Endodermal cell (in vitro differentiated cells): ENCODE measurements around the gene GALNT9. TPM values are rescaled to one million over a fixed set of nuclear protein-coding genes. Genes with fewer than 3 reads are reported as not detected.

ENCODE experiments used
- DNase-seq: peaks from one replicate; pipeline ENCODE4 v3.0.0-alpha.2; 2017
- H3K27ac ChIP-seq: 2 replicates; pipeline ENCODE4 v1.5.1; 2013; ENCODE audit warnings: mild to moderate bottlenecking, low read depth, low read length, moderate library complexity
- H3K27me3 ChIP-seq: 2 replicates; pipeline ENCODE4 v1.6.1; 2013; ENCODE audit warnings: mild to moderate bottlenecking, low read length, moderate library complexity; ENCODE audit not compliant: insufficient read depth, control insufficient read depth, poor library complexity, severe bottlenecking
- H3K36me3 ChIP-seq: 2 replicates; pipeline ENCODE4 v1.7.0; 2013; ENCODE audit warnings: mild to moderate bottlenecking, low read length, moderate library complexity; ENCODE audit not compliant: control insufficient read depth, insufficient read depth
- H3K4me1 ChIP-seq: one replicate; pipeline ENCODE4 v1.7.0; 2013; ENCODE audit warnings: low read length; ENCODE audit not compliant: control insufficient read depth, insufficient read depth
- H3K4me3 ChIP-seq: 2 replicates; pipeline ENCODE4 v1.5.1; 2013; ENCODE audit warnings: mild to moderate bottlenecking, low read length, moderate library complexity
- H3K9ac ChIP-seq: 2 replicates; pipeline ENCODE4 v1.6.1; 2013; ENCODE audit warnings: mild to moderate bottlenecking, low read length, moderate library complexity; ENCODE audit not compliant: poor library complexity, severe bottlenecking; ENCODE audit errors: extremely low read depth
- H3K9me3 ChIP-seq: 2 replicates; pipeline ENCODE4 v1.6.1; 2013; ENCODE audit warnings: mild to moderate bottlenecking, low read length, moderate library complexity; ENCODE audit not compliant: control insufficient read depth
- H3K27ac Mint-ChIP-seq: 2 replicates; pipeline ENCODE4 v1.8.0; 2020; ENCODE audit warnings: mixed read lengths
- H3K27me3 Mint-ChIP-seq: 2 replicates; pipeline ENCODE4 v1.8.0; 2021; ENCODE audit warnings: mild to moderate bottlenecking, mixed read lengths; ENCODE audit not compliant: insufficient read depth
- H3K36me3 Mint-ChIP-seq: 2 replicates; pipeline ENCODE4 v1.8.0; 2020; ENCODE audit warnings: low read depth, mixed read lengths
- H3K4me1 Mint-ChIP-seq: 2 replicates; pipeline ENCODE4 v1.8.0; 2020; ENCODE audit warnings: mixed read lengths
- H3K4me3 Mint-ChIP-seq: 2 replicates; pipeline ENCODE4 v1.8.0; 2020; ENCODE audit warnings: mild to moderate bottlenecking, moderate library complexity, mixed read lengths
- H3K9me3 Mint-ChIP-seq: 2 replicates; pipeline ENCODE4 v1.8.0; 2020; ENCODE audit warnings: mild to moderate bottlenecking, mixed read lengths
- CTCF ChIP-seq: fragments of 200-600 bp; sonication (generic); conservative IDR thresholded peaks from 2 replicates; pipeline ENCODE4 v1.5.0; 2021; ENCODE audit warnings: antibody characterized with exemption, mild to moderate bottlenecking
- WGBS, 2 experiments: methylation state at CpG; one replicate each; pipeline versions ENCODE4 v1.1.5 to v1.1.7; 2013; ENCODE audit warnings: missing lambda C conversion rate in 2 of 2, mixed read lengths in 1 of 2; ENCODE audit not compliant: insufficient coverage in 1 of 2, insufficient read length in 1 of 2; 5-methylcytosine and 5-hydroxymethylcytosine counted together
- total RNA-seq, 2 donors: library from RNA; stranded (reverse); fragmentation: NEBNext Ultra II Directional in 1 of 2; extraction: Animal tissue kit (Norgen Biotek cat#: 25700) in 1 of 2; gene quantifications; 2 replicates in 1 of 2; 3 replicates in 1 of 2; pipeline ENCODE4 v1.2.1, GENCODE V29; 2021

GALNT9 gene
- total RNA-seq, 2 donors from 2014 or later: 0.13 TPM; not detected in 1

GRCh38 chr12:132237772-132238487 is 91.5 kb downstream of the GALNT9 start:
- no peak overlapping the region for H3K27ac Mint-ChIP-seq
- Histone ChIP-seq H3K4me1 (no peaks in the 10 kb centered on the region), H3K4me3 (no peak overlapping the region), H3K27ac (no peak overlapping the region), H3K27me3 (peaks cover 6% of the 10 kb centered on the region), H3K9me3 (peaks cover 23% of the 10 kb centered on the region), H3K36me3 (no peaks in the 10 kb centered on the region), H3K9ac (no peak overlapping the region)
- H3K4me3 Mint-ChIP-seq: no peak overlapping the region
- no peak for DNase-seq
- no peaks in the 10 kb centered on the region for H3K4me1 Mint-ChIP-seq
- 89 to 91% methylated on average over 23 to 33 of the region's 33 CpGs for WGBS, 2 experiments
- no peaks in the 10 kb centered on the region for H3K36me3 Mint-ChIP-seq
- TF ChIP-seq CTCF: no peak
- peaks cover 10% of the 10 kb centered on the region for H3K27me3 Mint-ChIP-seq
- H3K9me3 Mint-ChIP-seq: no peaks in the 10 kb centered on the region

- Mint-ChIP-seq H3K27me3 (peaks cover 10% of the 10 kb centered on the region), H3K4me3 (no peak overlapping the region), H3K4me1 (no peaks in the 10 kb centered on the region), H3K9me3 (no peaks in the 10 kb centered on the region), H3K27ac (no peak overlapping the region), H3K36me3 (no peaks in the 10 kb centered on the region)
- no peak overlapping the region for H3K4me3 ChIP-seq
- no peak for TF ChIP-seq CTCF
- H3K9me3 ChIP-seq: peaks cover 23% of the 10 kb centered on the region
- H3K36me3 ChIP-seq: no peaks in the 10 kb centered on the region
- 82 to 85% methylated on average over 7 to 14 of the region's 14 CpGs for WGBS, 2 experiments
- H3K27me3 ChIP-seq: peaks cover 6% of the 10 kb centered on the region
- H3K9ac ChIP-seq: no peak overlapping the region
- H3K4me1 ChIP-seq: no peaks in the 10 kb centered on the region
- no peak for DNase-seq
- no peak overlapping the region for H3K27ac ChIP-seq
Measured at GRCh38 chr12:132236930-132237771, 92.2 kb downstream of the GALNT9 start.

- WGBS, 2 experiments: 77 to 86% methylated on average over 16 to 31 of the region's 31 CpGs
- no peak for TF ChIP-seq CTCF
- H3K36me3 Mint-ChIP-seq: no peaks in the 10 kb centered on the region
- H3K27ac Mint-ChIP-seq: no peak overlapping the region
- Histone ChIP-seq H3K27ac (no peak overlapping the region), H3K9ac (no peak overlapping the region), H3K36me3 (no peaks in the 10 kb centered on the region), H3K4me3 (no peak overlapping the region), H3K9me3 (peaks cover 23% of the 10 kb centered on the region), H3K27me3 (peaks cover 6% of the 10 kb centered on the region), H3K4me1 (no peaks in the 10 kb centered on the region)
- H3K4me1 Mint-ChIP-seq: no peaks in the 10 kb centered on the region
- H3K27me3 Mint-ChIP-seq: peaks cover 10% of the 10 kb centered on the region
- H3K9me3 Mint-ChIP-seq: no peaks in the 10 kb centered on the region
- DNase-seq: no peak
- no peak overlapping the region for H3K4me3 Mint-ChIP-seq
Measured at GRCh38 chr12:132236129-132236929, 93.1 kb downstream of the GALNT9 start.
